ENCODE data around the gene GJA3.

GJA3 gene

GRCh38 chr13:20175907-20176652 lies 15.2 kb upstream of the GJA3 start:
- TF ChIP-seq EZH2 (IDR thresholded peaks at IDR 0.05; ENCODE audit: borderline replicate concordance, low read length) (no peak), CTCF (IDR thresholded peaks at IDR 0.05; ENCODE audit: low read length) (no peak)
- Histone ChIP-seq H4K20me1 (ENCODE audit: insufficient read depth, low read length) (no peaks in the 10 kb centered on the region), H2AFZ (ENCODE audit: low read length) (no peak overlapping the region), H3K4me1 (ENCODE audit: insufficient read depth, low read length, severe bottlenecking) (no peaks in the 10 kb centered on the region), H3K27me3 (ENCODE audit: insufficient read depth, low read length) (no peaks in the 10 kb centered on the region; the same call in 1 of the 2 replicates), H3K4me2 (ENCODE audit: low read length) (no peak overlapping the region), H3K27ac (ENCODE audit: low read depth, low read length, poor library complexity, severe bottlenecking) (no peak overlapping the region), H3K4me3 (ENCODE audit: low read depth, low read length, poor library complexity, severe bottlenecking) (no peak overlapping the region), H3K9ac (ENCODE audit: low read length) (no peak overlapping the region), H3K9me2 (ENCODE audit: low read depth, low read length) (no peaks in the 10 kb centered on the region), H3K9me3 (ENCODE audit: low read length) (no peaks in the 10 kb centered on the region), H3K79me2 (ENCODE audit: insufficient read depth, low read length) (no peaks in the 10 kb centered on the region), H3K36me3 (ENCODE audit: insufficient read depth, low read length) (no peaks in the 10 kb centered on the region), H3F3A (ENCODE audit: insufficient read depth, low read length) (no peaks in the 10 kb centered on the region)

GRCh38 chr13:20175406-20175794 lies 14.5 kb upstream of the GJA3 start:
- H2AFZ ChIP-seq (ENCODE audit: low read length): no peak overlapping the region
- no peaks in the 10 kb centered on the region; the same call in 1 of the 2 replicates for H3K27me3 ChIP-seq (ENCODE audit: insufficient read depth, low read length)
- H3K4me1 ChIP-seq (ENCODE audit: insufficient read depth, low read length, severe bottlenecking): no peaks in the 10 kb centered on the region
- H3F3A ChIP-seq (ENCODE audit: insufficient read depth, low read length): no peaks in the 10 kb centered on the region
- no peaks in the 10 kb centered on the region for H4K20me1 ChIP-seq (ENCODE audit: insufficient read depth, low read length)
- no peaks in the 10 kb centered on the region for H3K9me2 ChIP-seq (ENCODE audit: low read depth, low read length)
- H3K4me3 ChIP-seq (ENCODE audit: low read depth, low read length, poor library complexity, severe bottlenecking): no peak overlapping the region
- no peak overlapping the region for H3K4me2 ChIP-seq (ENCODE audit: low read length)
- no peaks in the 10 kb centered on the region for H3K79me2 ChIP-seq (ENCODE audit: insufficient read depth, low read length)
- H3K27ac ChIP-seq (ENCODE audit: low read depth, low read length, poor library complexity, severe bottlenecking): no peak overlapping the region
- no peak for TF ChIP-seq EZH2 (IDR thresholded peaks at IDR 0.05; ENCODE audit: borderline replicate concordance, low read length)
- TF ChIP-seq CTCF (IDR thresholded peaks at IDR 0.05; ENCODE audit: low read length): no peak
- no peaks in the 10 kb centered on the region for H3K36me3 ChIP-seq (ENCODE audit: insufficient read depth, low read length)
- H3K9ac ChIP-seq (ENCODE audit: low read length): no peak overlapping the region
- H3K9me3 ChIP-seq (ENCODE audit: low read length): no peaks in the 10 kb centered on the region

DNA sequence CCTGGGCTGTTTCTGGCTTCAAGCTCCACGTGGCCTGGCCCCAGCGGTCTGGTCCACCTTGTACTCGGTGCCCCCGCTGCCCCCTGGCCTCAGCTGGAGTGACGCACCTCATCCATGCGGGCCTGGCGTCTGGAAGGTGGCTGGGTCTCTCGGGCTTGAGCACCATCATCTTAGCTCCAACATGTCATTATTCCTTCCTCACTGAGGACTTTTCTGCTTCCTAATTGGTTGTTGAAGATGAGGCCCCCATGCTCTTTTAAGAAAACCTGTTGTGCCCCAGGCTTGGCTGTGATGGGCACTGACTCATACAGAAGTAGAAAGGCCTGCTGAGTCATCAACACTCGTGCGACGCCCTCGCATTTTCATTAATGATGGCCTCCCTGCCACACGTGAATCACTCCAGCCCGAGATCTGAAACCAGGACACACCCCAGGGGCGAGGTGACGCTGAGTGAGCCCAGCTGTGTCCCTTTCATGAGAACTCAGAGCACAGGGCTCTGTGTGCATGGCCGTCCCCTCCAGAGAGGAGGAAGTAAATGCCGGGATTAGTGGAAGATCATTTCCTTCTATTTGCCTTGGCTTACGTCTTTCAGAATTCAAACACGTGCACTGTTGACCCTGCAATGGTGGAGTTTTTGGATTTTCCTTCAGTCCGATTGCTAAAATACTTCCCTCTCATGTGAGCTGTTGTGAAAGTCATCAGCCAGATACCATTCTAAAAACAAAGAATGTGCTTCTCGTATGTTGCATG lies 14.0 kb upstream of the GJA3 start:
- H3K27me3 ChIP-seq (ENCODE audit: insufficient read depth, low read length): no peaks in the 10 kb centered on the region; the same call in 1 of the 2 replicates
- H4K20me1 ChIP-seq (ENCODE audit: insufficient read depth, low read length): no peaks in the 10 kb centered on the region
- no peaks in the 10 kb centered on the region for H3K9me2 ChIP-seq (ENCODE audit: low read depth, low read length)
- H3K79me2 ChIP-seq (ENCODE audit: insufficient read depth, low read length): no peaks in the 10 kb centered on the region
- H3K4me3 ChIP-seq (ENCODE audit: low read depth, low read length, poor library complexity, severe bottlenecking): no peak overlapping the region
- no peaks in the 10 kb centered on the region for H3K4me1 ChIP-seq (ENCODE audit: insufficient read depth, low read length, severe bottlenecking)
- H3K36me3 ChIP-seq (ENCODE audit: insufficient read depth, low read length): no peaks in the 10 kb centered on the region
- H2AFZ ChIP-seq (ENCODE audit: low read length): no peak overlapping the region
- H3K4me2 ChIP-seq (ENCODE audit: low read length): no peak overlapping the region
- H3K9ac ChIP-seq (ENCODE audit: low read length): no peak overlapping the region
- no peaks in the 10 kb centered on the region for H3K9me3 ChIP-seq (ENCODE audit: low read length)
- no peaks in the 10 kb centered on the region for H3F3A ChIP-seq (ENCODE audit: insufficient read depth, low read length)
- no peak overlapping the region for H3K27ac ChIP-seq (ENCODE audit: low read depth, low read length, poor library complexity, severe bottlenecking)
- TF ChIP-seq EZH2 (IDR thresholded peaks at IDR 0.05; ENCODE audit: borderline replicate concordance, low read length) (no peak), CTCF (IDR thresholded peaks at IDR 0.05; ENCODE audit: low read length) (no peak)

Data from OCI-LY1 (cell line).